IMR-90 (cell line): Measurements from ENCODE around the gene S100A1.
"Not testable (repeated sequence)": the region's sequence is repeated elsewhere in the genome, so short reads cannot be mapped to it uniquely, and the experiment has no call there.

Experiments
- BHLHE40 ChIP-seq: fragments of 150-350 bp; IDR thresholded peaks from 2 replicates; pipeline ENCODE4 v1.6.1; 2016; ENCODE audit warnings: mild to moderate bottlenecking, low read depth, low read length
- CHD1 ChIP-seq: IDR thresholded peaks from 2 replicates; pipeline ENCODE4 v1.6.1; 2012; ENCODE audit warnings: low read depth, low read length, improper control_type of control experiment
- CTCF ChIP-seq: conservative IDR thresholded peaks from 2 replicates; pipeline ENCODE4 v1.5.1; 2012; ENCODE audit warnings: mild to moderate bottlenecking, low read depth, low read length, improper control_type of control experiment
- ELK1 ChIP-seq: fragments of 150-350 bp; IDR thresholded peaks from 2 replicates; pipeline ENCODE4 v1.6.1; 2016; ENCODE audit warnings: low read depth, mild to moderate bottlenecking, low read length, moderate library complexity, borderline replicate concordance
- MAFK ChIP-seq: IDR thresholded peaks from 2 replicates; pipeline ENCODE4 v1.6.1; 2012; ENCODE audit warnings: low read depth, low read length, improper control_type of control experiment
- MXI1 ChIP-seq: IDR thresholded peaks from 2 replicates; pipeline ENCODE4 v1.6.1; 2012; ENCODE audit warnings: low read depth, mild to moderate bottlenecking, low read length, moderate library complexity, borderline replicate concordance
- NFE2L2 ChIP-seq: fragments of 150-350 bp; IDR thresholded peaks from 2 replicates; pipeline ENCODE4 v1.6.1; 2016; ENCODE audit warnings: low read depth, mild to moderate bottlenecking, low read length
- POLR2A ChIP-seq: IDR thresholded peaks from 2 replicates; pipeline ENCODE4 v1.6.1; 2012; ENCODE audit warnings: mild to moderate bottlenecking, low read depth, low read length
- RAD21 ChIP-seq: IDR thresholded peaks from 2 replicates; pipeline ENCODE4 v1.6.1; 2012; ENCODE audit warnings: low read length, improper control_type of control experiment
- RFX5 ChIP-seq: IDR thresholded peaks from 2 replicates; pipeline ENCODE4 v1.8.0; 2012; ENCODE audit warnings: low read depth, mild to moderate bottlenecking, low read length, moderate library complexity
- SMC3 ChIP-seq: fragments of 150-350 bp; IDR thresholded peaks from 2 replicates; pipeline ENCODE4 v1.6.1; 2016; ENCODE audit warnings: low read depth, mild to moderate bottlenecking, antibody characterized with exemption, low read length, moderate library complexity

- not testable (repeated sequence) for TF ChIP-seq CTCF, POLR2A, NFE2L2, CHD1, RAD21, BHLHE40, MAFK, SMC3, RFX5, ELK1, MXI1
These were observed 12.0 kb downstream of the S100A1 start for GRCh38 chr1:153640213-153640612.
